NT2/D1 (cell line): ENCODE results near the gene D2HGDH.

ENCODE experiments used
- SUZ12 ChIP-seq: IDR thresholded peaks from 2 replicates; pipeline ENCODE4 v1.6.1; 2011; ENCODE audit not compliant: insufficient read length, insufficient read depth; ENCODE audit errors: extremely low read depth
- YY1 ChIP-seq: IDR thresholded peaks from 2 replicates; pipeline ENCODE4 v1.6.1; 2011; ENCODE audit not compliant: insufficient read length, insufficient read depth

GRCh38 chr2:241776336-241777169, 42.1 kb downstream of the D2HGDH start, which contains the start of gene GAL3ST2:
- TF ChIP-seq SUZ12: no peak
- no peak for TF ChIP-seq YY1
